HEK293 (cell line): ENCODE results near the gene FILIP1L.

Experiments used
- CTCF ChIP-seq: fragments of 450-650 bp; formaldehyde crosslinking; IDR thresholded peaks from 2 replicates; pipeline ENCODE4 v1.5.1; 2016; ENCODE audit warnings: missing biosample characterization, missing genetic modification characterization
- MYNN ChIP-seq: fragments of 450-650 bp; formaldehyde crosslinking; IDR thresholded peaks from 2 replicates; pipeline ENCODE4 v1.5.1; 2016; ENCODE audit warnings: missing biosample characterization, missing genetic modification characterization, borderline replicate concordance
- REST ChIP-seq: fragments of 450-650 bp; formaldehyde crosslinking; IDR thresholded peaks from 2 replicates; pipeline ENCODE4 v1.5.1; 2016; ENCODE audit warnings: missing biosample characterization, missing genetic modification characterization
- ZBTB1 ChIP-seq: fragments of 450-650 bp; formaldehyde crosslinking; IDR thresholded peaks from 2 replicates; pipeline ENCODE4 v1.5.1; 2016; ENCODE audit warnings: missing biosample characterization, missing genetic modification characterization
- ZNF202 ChIP-seq: fragments of 450-650 bp; formaldehyde crosslinking; IDR thresholded peaks from 2 replicates; pipeline ENCODE4 v1.5.1; 2016; ENCODE audit warnings: missing biosample characterization, missing genetic modification characterization, borderline replicate concordance
- ZNF48 ChIP-seq: fragments of 450-650 bp; formaldehyde crosslinking; IDR thresholded peaks from 2 replicates; pipeline ENCODE4 v1.5.1; 2016; ENCODE audit warnings: missing biosample characterization, missing genetic modification characterization
- ZNF639 ChIP-seq: fragments of 450-650 bp; formaldehyde crosslinking; IDR thresholded peaks from 2 replicates; pipeline ENCODE4 v1.5.1; 2016; ENCODE audit warnings: missing biosample characterization, missing genetic modification characterization
- ZSCAN5A ChIP-seq: fragments of 450-650 bp; formaldehyde crosslinking; IDR thresholded peaks from 2 replicates; pipeline ENCODE4 v1.5.1; 2016; ENCODE audit warnings: missing biosample characterization, missing genetic modification characterization

- no peak for TF ChIP-seq ZBTB1 (tag by site-specific recombination)
- TF ChIP-seq CTCF = no peak
- TF ChIP-seq ZNF48 (tag by site-specific recombination) = no peak
- no peak for TF ChIP-seq MYNN
- no peak for TF ChIP-seq REST (tag by site-specific recombination)
- no peak for TF ChIP-seq ZSCAN5A (tag by site-specific recombination)
- no peak for TF ChIP-seq ZNF639 (tag by site-specific recombination)
- TF ChIP-seq ZNF202 (tag by site-specific recombination) = no peak
Observed at GRCh38 chr3:99883693-99884092, 230.6 kb downstream of the FILIP1L start.
